DMS79 (cell line): ENCODE measurements around the gene SUCLG2.
A peak's percentile ranks its signal among the peaks of the same experiment; 100 is the strongest.

Experiments
- DNase-seq: peaks from one replicate; lab custom pipeline; 2025; lab: John Stamatoyannopoulos, UW

Gene SUCLG2, protein sequence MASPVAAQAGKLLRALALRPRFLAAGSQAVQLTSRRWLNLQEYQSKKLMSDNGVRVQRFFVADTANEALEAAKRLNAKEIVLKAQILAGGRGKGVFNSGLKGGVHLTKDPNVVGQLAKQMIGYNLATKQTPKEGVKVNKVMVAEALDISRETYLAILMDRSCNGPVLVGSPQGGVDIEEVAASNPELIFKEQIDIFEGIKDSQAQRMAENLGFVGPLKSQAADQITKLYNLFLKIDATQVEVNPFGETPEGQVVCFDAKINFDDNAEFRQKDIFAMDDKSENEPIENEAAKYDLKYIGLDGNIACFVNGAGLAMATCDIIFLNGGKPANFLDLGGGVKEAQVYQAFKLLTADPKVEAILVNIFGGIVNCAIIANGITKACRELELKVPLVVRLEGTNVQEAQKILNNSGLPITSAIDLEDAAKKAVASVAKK

DNA sequence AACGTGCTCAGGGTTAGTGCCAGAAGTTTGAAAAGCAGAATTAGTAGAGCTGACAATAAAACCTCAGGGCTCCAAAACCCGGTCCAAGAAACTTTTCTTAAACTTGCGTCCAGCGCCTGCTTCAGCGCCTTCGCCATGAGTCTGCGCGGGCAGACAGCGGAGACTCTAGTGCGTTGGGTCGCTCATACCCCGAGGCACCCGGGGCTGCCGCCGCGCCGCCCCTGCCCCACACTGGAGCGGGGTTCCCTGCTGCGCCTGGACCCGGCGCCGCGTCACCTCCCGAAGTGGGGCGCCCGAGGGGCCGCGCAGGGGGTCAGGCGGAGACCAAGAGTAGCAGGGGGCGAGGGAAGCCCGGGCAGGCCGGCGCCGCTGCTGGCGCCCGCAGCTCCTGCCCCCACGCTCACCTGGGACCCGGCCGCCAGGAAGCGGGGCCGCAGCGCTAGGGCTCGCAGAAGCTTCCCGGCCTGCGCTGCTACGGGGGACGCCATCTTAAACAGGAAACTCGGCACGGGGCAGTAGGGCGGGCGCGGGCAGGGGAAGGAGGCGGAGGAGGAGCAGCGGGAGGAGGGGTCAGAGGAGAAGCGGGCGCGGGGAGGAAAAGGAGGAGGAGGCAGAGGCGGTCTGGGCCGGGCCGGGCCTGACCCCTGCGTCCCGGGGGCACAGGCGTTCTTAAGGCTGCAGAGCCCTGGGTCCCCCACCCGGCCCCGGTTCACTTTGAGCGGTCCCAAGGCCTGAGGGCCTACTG, at the start of gene SUCLG2:
Gene SUCLG2 (minus strand): TSS at position 514 of the 745 bp plus-strand sequence. CDS start 26 bp downstream, at position 488.
- peak; percentile 34 for DNase-seq

DNA sequence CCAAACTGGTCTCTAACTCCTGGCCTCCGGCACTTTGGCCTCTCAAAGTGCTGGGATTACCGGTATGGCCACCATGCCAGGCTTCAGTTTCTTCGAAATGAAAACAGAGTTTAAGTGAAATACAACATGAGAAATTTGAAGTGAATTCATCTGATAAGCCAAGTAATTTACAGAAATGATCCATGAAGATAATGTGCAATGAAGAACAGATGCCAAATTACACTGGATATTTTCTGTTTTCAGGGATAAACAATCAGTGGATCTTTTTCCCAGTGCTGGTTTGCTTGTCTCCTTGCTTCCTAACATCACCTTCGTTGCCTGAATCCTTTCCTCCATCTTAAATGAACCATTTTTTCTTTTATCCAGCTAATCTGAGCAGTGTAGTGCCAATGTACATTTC, 46.2 kb upstream of the SUCLG2 start:
- no peak for DNase-seq

DNA sequence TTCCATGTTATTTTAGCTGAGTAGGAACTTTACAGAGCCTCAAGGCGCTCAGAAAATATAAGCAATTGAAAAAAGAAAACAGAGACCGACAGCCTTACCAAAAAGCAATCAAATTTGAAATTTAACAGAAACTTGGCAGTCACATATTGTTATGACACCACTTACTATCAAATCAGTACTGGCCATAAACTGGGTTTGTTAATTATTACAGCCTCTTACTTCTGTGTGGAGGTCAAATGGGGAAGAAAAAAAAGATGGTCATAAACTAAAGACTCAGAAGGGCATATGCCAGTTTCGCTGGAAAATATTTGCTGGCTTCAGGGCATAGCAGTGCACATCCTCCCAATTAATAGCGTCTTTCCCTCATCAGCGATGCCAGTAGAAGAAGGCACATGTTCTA, 45.5 kb upstream of the SUCLG2 start:
- DNase-seq = no peak

DNA sequence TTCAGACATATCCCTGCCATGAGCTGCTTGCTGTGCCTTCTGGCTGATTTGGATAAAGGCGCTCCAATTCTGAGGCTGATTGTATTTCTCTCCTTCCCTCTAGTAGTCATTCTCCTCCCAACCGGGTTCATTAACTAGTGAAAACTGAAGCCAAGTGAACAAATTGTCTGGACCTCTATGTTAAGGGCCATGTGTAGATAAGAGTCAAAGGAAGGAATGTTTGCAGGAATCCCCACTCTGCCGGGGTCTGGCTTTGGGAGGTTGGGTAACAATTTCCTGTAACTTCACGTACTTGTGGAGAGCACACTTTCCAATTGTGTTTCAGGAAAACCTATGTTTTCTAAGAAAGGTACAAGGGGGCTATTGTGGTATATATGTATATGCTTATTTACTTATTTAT, 38.2 kb upstream of the SUCLG2 start:
- DNase-seq = no peak

DNA sequence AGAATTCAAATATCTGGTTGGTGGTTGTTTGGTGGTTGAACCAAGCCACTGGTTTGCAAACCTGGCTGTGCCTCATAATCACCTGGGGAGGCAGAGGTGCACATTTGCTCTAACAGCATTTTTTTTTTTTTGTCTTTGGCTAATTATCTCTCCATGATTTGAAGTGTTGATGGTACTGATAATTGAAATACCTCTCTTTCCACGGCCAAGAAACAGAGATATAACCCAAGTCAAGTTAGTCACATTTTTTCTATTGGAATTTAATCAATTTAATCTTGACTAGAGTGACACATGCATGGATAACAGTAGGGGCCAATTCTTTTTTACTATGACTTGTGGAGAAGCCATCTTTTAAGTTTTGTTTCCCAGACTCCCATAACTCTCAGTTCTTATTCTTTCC, 37.5 kb upstream of the SUCLG2 start:
- DNase-seq = no peak

DNA sequence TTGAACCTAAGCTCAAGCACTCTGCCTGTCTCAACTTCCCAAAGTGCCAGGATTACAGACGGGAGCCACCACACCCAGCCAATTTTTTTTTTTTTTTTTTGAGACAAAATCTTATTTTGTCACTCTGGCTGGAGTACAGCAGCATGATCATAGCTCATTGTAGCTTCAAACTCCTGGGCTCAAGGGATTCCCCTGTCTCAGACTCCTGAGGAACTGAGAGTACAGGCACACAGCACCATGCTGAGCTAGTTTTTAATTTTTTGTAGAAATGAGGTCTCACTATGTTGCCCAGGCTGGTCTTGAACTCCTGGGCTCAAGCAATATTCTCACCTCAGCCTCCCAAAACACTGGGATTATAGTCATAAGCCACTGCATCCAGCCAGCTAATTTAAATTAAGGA, 36.8 kb upstream of the SUCLG2 start:
- no peak for DNase-seq

DNA sequence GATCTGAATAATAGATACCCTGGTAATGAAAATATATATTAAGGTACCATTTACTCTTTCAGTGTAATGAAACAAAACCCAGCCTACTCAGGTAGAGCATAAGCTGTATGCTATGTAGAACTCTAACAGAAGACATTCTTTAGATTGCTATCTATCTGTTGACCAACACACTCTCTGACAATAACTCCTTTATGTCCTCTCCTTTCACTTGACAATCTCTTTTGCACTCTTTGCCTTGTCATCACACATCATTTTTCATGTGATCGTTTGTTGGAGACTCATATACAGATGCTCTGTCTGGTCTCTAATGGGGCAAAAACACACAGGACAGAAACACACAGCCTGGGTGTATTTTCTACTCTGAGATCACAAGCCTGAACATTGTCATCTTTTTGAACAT, 35.4 kb upstream of the SUCLG2 start:
- DNase-seq = no peak

DNA sequence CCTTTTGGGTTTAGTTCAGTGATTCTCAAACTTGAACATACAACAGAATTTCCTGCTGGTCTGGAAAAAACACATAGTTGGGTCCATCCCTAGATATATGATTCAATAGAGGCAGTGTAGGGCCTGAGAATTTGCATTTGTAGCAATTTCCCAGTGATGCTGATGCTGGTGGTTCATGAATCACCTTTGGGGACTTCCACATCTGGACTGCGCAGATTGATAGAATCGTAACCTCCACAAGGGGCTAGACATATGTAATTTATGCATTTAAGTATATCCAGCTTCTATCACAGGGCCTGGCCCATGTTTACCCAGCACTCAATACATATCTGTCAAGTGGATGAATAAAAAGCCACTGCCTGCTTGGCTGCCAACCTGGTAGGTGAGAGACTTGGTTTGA, 33.8 kb upstream of the SUCLG2 start:
- no peak for DNase-seq

DNA sequence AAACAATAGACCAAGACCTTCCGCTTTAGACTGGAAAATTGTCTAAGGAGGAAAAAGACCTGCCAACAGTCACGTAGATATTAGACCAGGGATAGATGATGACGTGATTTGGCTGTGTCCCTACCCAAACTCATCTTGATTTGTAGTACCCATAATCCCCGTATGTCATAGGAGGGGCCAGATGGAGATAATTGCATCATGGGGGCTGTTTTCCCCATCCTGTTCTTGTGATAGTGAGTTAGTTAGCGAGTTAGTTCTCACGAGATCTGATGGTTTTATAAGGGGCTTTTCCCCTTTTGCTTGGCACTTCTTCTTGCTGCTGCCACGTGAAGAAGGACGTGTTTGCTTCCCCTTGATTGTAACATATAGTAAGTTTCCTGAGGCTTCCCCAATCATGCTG, 31.7 kb upstream of the SUCLG2 start:
- no peak for DNase-seq

DNA sequence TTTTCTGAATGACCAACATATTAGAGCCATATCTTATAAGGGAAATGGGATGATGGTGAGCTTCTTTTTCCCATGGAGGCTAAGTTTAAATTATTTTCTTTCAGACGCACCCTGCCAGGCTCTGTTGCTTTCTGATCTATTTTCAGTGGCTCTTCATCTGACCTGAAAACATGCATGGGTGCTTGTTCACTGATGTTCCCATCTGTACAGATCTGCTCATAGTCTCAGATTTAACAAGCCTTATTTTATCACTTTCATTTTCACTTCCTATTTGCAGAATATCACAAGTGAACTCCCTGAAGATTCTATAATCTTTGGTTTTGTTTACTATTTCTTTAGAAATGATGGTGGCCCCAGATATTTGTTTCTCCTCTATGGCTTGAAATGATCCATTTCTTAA, 31.1 kb upstream of the SUCLG2 start:
- no peak for DNase-seq

DNA sequence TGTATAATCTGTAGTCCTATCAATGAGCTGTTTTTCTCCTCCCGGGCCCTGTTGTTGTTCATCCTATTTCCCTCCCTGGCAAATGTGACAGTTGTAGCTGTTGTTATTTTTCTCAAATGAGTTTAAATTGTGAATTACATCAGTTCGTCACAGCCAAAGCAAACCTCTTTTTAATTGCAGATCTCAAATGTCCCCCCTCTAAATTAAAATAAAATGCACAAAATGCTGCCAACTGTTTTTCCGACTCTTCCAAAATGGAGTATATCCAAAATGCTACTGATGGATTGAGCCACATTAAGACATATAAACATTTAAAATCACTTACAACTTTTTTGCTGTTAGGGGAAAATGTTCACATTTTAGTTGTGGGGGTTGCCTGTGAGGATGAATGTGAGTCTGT, 29.8 kb upstream of the SUCLG2 start:
- no peak for DNase-seq

DNA sequence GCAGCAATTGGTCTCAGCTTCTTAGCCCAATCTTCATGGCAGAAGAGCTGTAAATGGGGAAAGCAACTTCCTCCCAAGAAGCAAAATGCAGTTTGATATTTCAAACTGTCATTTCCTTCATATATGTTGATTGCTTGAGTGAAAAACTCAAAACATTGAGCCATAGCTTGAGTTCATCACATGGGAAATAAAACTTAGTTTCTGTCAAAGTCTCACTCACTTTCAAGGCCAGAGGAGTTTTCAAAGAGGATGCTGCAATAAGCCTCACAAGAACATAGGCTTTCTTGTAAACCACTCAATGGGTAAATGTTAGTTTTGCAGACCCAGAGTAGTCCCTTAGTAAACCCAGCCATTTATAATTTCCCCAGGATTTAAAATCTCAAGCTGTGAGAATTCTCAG, 29.1 kb upstream of the SUCLG2 start:
- no peak for DNase-seq

DNA sequence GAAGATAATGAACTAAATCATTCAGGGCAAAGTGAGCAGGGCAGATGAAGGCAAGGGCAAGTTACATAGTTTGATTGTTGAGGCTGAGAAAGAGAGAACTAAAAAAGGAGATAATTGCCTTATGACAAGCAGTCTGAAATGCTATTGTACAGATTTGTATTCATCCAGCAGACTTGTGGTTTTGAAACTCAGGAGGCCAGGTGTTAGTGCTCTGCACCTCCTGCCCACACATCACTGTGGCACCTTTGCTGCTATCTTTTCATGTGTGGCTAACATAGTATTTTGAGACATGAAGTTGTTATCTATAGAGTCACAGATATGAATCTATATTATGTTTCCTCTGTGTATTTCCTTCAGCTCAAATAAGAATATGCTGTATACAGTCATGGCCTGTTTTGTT, 24.3 kb upstream of the SUCLG2 start:
- DNase-seq = no peak

DNA sequence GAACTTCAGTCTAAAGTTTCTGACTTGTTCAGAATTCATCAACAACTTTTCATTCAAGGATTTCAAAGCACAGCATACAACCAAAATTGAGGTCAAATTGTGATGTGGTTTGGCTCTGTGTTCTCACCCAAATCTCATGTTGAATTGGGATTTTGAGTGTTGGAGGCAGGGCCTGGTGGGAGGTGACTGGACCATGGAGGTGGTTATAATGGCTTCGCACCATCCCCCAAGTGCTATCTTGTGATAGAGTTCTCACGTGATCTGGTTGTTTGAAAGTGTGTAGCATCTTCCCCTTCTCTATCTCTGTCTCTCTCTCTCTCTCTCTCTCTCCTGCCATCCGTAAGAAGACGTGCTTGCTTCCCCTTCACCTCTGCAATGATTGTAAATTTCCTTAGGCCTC, 19.6 kb upstream of the SUCLG2 start:
- DNase-seq = no peak

DNA sequence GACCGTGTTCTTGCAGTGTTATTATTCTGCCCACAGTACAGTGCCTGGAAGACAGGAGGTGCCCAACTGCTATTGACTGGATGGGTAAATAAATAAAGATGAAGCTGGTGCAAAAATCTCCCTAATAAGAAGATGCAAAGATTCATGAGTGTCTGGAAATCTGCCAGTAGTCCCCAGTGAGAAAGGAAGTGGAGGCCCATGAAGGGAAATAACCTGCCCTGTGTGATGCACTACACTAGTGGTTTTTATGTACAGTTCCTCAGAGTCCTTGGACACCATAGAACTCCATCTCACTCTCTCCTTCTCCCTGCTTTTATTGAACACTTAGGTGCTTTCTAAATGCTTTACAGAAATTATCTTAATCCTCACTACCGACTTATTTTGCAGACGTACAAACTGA, 8.3 kb upstream of the SUCLG2 start:
- no peak for DNase-seq

DNA sequence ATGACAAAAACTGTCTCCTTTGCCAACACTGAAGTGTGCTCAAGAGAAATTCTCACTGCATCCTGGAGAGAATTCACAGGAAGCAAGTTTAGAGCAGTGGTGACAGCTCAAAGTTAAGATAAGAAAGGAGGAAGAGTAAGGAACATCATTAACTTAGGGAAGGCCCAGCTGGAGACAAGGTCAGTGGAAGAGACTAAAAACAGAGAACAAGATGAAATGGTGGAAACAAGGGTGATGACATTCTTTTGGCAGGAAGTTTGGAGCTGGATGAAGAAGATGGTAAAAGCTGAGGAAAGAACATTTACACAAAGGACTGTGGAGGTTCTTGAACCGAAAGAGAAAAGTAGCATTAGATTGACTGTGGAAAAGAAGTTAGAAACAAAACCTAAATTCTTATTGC, 6.7 kb upstream of the SUCLG2 start:
- DNase-seq = no peak

DNA sequence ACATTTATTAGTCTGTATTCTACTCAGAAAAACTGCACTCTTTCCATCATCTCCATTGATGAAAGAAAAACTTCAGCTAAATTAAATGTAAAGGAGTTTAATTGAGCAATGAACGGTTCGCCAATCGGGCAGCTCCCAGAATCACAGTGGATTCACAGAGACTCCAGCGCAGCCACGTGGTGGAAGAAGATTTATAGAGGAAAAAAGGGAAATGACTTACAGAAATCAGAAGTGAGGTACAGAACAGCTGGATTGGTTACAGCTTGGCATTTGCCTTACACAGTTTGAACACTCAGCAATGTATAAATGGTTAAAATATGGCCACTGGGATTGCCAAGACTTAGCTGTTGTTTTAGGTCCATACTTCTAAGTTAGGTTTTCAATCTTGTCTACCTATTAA, 2.8 kb upstream of the SUCLG2 start:
- no peak for DNase-seq

DNA sequence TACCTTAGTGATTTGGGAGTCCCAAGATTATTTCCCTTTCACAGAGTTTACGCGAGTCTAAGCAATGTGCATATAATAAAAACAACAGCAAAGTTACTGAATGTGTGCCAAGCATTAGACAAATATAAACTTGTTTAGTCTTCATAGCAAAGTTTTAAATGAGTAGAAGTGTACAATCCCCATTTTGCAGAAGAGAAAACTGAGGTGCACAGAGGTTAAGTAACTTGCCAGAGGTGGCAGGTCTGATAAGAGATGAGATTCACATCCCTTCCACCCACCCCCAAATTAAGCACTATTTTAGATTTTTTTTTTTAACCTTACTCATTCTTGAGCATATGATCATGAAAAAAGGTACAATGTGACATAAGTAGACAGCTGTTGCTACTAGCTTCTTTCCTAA, 2.2 kb upstream of the SUCLG2 start:
- no peak for DNase-seq

DNA sequence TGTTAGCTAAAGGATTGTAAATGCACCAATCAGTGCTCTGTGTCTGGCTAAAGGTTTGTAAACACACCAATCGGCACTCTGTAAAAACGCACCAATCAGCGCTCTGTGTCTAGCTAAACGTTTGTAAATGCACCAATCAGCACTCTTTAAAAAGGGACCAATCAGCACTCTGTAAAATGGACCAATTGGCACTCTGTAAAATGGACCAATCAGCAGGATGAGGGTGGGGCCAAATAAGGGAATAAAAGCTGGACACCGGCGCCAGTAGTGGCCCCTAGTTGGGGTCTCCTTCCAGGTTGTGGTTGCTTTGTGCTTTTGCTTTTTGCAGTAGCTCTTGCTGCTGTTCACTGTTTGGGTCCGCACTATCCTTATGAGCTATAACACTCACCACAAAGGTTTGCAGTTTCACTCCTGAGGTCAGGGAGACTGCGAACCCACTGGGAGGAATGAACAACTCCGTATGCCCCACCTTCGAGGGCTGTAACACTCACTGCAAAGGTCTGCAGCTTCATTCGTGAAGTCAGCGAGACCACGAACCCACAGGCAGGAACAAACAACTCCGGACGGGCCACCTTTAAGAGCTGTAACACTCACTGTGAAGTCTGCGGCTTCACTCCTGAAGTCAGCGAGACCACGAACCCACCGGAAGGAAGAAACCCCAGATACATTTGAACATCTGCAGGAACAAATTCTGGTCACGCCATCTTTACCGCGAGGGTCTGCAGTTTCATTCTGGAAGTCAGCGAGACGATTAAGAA, 1.1 kb upstream of the SUCLG2 start:
- no peak for DNase-seq

DNA sequence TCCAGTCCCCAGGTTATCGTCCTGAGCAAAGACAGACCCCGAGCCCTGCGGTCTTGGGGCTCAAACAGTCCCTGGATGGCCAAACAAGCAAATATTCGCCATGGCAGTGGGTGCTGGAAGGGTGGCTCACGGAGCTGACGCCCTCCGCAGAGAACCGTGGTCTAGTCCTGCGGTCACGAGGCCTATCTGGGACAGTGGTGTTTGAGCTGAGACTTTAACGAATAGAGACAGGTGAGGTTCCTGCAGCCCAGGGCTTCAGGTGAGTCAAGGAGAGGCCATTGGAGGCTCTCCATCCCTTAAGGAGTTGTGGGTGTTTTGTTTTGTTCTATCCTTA, 399 bp upstream of the SUCLG2 start:
- no peak for DNase-seq

DNA sequence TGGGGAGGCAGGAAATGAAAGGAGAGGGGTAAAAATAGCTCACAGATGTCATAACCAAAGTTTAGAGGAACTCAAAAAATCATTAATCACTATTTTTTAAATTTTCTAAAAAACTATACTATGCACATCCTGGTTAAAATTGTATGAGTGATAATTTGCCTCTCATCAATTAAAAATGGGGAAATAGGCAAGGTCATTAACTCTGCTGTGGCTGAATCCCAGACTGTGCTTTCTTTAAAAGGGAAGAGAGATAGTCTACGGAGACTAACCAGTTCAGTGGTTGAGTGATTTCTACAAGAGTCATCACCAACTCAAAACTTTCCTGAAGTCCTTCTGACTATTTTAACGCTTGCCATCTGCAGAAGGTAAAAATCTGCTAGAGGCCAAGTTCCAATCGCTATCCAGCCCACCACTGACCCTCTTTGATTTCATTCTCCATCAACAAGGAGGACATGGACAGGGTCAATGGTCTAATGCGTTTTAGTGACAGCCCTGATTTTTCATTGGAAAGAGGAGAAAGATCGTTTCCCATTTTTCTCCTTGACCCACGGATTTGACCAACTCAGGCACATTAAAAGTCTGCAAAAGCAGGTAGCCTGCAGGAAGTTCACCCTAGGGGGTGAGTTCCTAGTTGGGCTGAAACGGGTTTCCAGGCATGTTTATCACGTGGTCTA, 850 bp downstream of the SUCLG2 start:
- DNase-seq = no peak

DNA sequence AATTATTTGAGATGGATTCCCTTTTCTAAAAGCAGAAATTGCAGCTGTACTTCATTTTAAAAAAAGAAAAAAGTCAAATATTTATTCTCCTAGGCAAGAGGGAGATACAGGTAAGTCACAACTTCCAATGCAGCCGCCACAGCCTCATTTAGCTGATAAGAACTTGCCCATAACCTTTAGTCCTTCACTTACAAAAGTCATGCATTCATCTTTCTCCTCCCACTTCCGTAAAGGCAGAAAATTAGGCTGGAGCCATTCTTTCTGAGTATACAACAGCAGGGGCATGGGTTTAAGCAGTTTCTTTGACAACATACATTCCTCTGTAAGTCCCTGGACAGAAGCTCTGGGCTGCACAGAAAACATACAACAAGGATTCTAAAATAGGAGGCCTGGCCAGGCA, 4.3 kb downstream of the SUCLG2 start:
- no peak for DNase-seq
